KG1 (cell line): Measurements from ENCODE around the gene OR51E2.

Experiments
- DNase-seq: peaks from one replicate; lab custom pipeline; 2025; lab: John Stamatoyannopoulos, UW

OR51E2 gene

GRCh38 chr11:4662876-4663275, 34.8 kb downstream of the OR51E2 start:
- no peak for DNase-seq

- no peak for DNase-seq
Measured at GRCh38 chr11:4658629-4659445, 38.8 kb downstream of the OR51E2 start.

DNA sequence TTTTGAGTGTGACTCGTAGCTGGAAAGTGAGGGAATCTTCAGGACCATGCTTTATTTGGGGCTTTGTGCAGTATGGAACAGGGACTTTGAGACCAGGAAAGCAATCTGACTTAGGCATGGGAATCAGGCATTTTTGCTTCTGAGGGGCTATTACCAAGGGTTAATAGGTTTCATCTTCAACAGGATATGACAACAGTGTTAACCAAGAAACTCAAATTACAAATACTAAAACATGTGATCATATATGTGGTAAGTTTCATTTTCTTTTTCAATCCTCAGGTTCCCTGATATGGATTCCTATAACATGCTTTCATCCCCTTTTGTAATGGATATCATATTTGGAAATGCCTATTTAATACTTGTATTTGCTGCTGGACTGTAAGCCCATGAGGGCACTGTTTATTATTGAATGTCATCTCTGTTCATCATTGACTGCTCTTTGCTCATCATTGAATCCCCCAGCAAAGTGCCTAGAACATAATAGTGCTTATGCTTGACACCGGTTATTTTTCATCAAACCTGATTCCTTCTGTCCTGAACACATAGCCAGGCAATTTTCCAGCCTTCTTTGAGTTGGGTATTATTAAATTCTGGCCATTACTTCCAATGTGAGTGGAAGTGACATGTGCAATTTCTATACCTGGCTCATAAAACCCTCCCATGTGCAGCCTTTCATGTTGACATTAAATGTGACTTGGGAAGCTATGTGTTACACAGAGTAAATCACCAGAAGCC, 42.9 kb downstream of the OR51E2 start:
- no peak for DNase-seq

GRCh38 chr11:4647766-4648165, 49.9 kb downstream of the OR51E2 start:
- no peak for DNase-seq

DNA sequence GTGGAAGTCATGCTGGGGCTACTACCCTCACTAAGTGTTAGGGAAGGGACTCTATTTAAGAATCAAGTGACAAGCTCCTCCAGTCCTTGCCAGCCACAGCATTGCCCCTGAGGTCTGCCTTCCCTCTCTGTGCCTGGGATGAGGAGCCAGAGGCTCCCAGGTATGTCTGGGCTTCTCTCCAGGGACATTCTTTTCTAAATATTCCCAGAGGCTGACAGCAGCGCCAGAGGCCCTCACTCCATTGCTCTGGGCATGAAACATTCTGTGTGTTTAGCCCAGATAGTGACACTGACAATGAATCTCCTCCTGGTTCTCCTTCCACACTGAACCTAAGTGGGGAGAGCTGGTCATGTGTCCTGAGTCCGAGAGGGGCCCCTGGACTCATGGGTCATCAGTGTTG, 51.7 kb downstream of the OR51E2 start:
- no peak for DNase-seq

GRCh38 chr11:4644233-4644632, 53.4 kb downstream of the OR51E2 start:
- no peak for DNase-seq

DNA sequence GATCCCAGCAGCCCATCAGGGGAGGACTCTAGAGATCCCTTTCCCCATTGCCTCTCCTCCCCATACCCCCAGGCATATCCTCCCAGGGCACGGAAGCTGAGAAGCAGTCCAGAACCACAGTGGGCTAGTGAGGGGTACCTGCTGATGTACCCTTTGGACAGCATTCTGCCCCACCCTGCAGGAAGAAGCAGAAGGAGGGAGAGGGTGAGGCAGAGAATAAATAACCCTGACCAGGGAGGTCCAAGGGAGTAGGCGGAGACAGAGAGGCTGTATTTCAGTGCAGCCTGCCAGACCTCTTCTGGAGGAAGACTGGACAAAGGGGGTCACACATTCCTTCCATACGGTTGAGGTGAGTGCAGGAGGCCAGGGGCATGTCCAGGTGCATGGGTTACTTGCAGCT, 54.0 kb downstream of the OR51E2 start, which contains the start of gene OR51E1:
TSS of gene OR51E1 (plus strand) at position 301 of the 400 bp plus-strand sequence. CDS start 8,545 bp downstream, outside the sequence.
- DNase-seq, result no peak

DNA sequence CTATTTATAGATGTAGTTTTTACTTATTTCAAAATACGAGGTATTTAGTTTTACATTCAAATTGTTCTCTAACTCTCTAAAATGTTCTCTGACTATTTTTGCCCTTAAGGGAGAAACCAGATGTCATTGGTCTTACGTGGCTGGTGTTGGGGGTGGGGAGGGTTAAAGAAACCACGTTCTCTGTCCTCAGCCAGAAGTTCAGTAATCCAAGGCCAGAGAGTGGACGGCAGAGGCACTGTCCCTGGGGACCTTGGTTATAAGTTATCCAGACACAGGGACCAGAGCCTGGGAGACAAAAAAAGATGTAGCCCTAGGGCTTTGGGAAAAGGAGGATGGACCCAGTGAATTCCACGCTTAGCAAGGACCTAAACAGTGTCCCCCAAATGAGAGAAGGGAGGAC, 54.6 kb downstream of the OR51E2 start:
- DNase-seq, result no peak

GRCh38 chr11:4642043-4642442, 55.6 kb downstream of the OR51E2 start:
- no peak for DNase-seq

DNA sequence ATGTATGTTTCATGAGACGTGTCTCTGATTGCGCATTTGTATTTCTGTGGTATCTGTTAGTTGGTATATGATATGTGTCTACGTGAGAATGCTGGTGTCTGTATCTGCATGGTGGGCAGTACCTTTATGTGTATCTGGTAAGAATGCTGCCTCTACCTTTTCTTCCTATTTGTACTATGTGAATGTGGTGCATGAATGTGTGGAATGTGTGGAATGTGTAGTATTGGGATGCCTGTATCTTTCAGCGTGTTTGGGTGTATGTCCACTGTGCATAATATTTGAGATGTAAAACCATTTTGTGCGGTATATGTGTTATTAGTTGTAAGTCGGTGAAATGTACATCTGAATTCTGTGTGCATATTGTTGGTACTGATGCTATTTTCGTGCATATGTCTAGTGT, 56.2 kb downstream of the OR51E2 start:
- no peak for DNase-seq

GRCh38 chr11:4639931-4640330, 57.7 kb downstream of the OR51E2 start:
- no peak for DNase-seq

GRCh38 chr11:4637662-4638047, 60.0 kb downstream of the OR51E2 start:
- DNase-seq, result no peak

DNA sequence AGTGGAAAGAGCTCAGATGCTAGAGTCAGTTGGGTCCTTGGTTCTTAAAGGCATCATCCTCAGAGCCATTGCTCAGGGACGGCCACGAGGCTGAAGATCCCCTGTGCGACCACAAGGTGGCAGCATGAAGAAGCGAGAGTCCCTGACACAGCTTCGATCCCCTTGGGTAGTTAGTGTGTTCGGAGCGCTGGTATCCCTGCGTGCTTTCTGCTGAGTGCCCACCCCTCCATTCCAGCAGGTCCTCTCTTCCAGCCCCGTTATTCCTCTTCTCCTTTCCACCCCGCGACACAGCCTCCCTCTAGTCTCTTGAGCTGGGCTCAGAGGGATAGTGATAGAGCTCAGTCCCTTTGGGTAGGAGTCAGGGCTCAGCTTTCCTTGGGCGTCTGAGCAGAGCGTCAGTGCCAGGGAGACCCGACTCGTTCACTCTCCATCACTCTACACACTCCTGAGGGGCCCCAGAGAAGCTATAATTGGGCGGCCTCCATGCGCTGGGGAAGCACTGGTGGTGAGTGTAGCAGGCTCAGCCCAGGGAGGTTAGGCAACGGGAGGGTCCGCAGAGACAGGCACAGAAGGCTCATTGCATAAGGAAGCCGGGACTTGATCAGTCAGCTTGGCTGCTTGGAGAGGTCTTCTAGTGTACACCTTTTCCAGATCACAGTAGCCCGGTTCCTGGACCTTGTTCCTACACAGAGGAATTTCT, 60.5 kb downstream of the OR51E2 start, which contains the start of gene OR51D1:
TSS of gene OR51D1 (plus strand) at position 516 of the 700 bp plus-strand sequence. CDS start 2,314 bp downstream, outside the sequence.
- DNase-seq, result peak; percentile 24

GRCh38 chr11:4636136-4636535, 61.5 kb downstream of the OR51E2 start:
- no peak for DNase-seq
